Measurements from ENCODE around the gene IPO11.
"Not testable (repeated sequence)": the region's sequence is repeated elsewhere in the genome, so short reads cannot be mapped to it uniquely, and the experiment has no call there.

IPO11 gene

DNA sequence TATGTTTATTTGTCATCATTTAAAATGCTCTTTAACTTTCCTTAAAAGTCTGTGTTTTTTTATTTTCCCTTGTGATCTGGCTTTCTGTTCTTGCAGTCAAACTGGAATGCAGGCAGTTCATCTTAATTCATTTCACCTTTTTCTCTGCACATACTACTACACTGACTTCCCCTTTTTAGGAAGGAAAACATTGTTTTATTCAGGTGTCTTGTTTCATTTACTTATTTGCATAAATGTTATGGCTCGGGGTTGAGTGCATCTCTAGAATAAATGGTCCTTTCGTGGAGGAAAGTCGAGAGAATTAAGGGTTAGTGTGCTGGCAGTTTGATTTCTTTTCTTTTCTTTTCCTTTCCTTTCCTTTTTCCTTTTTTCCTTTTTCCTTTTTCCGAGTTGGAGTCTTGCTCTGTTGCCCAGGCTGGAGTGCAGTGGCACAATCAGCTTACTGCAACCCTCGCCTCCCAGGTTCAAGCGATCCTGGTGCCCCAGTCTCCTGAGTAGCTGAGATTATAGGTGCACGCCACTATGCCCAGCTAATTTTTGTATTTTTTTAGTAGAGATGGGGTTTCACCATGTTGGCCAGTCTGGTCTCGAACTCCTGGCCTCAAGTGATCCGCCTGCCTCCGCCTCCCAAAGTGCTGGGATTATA is 90.0 kb downstream of the IPO11 start:
- TF ChIP-seq, protein P1, sequence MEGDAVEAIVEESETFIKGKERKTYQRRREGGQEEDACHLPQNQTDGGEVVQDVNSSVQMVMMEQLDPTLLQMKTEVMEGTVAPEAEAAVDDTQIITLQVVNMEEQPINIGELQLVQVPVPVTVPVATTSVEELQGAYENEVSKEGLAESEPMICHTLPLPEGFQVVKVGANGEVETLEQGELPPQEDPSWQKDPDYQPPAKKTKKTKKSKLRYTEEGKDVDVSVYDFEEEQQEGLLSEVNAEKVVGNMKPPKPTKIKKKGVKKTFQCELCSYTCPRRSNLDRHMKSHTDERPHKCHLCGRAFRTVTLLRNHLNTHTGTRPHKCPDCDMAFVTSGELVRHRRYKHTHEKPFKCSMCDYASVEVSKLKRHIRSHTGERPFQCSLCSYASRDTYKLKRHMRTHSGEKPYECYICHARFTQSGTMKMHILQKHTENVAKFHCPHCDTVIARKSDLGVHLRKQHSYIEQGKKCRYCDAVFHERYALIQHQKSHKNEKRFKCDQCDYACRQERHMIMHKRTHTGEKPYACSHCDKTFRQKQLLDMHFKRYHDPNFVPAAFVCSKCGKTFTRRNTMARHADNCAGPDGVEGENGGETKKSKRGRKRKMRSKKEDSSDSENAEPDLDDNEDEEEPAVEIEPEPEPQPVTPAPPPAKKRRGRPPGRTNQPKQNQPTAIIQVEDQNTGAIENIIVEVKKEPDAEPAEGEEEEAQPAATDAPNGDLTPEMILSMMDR (IDR thresholded peaks at IDR 0.05), result no peak
- Histone ChIP-seq H3K4me3 (no peak overlapping the region), H3K27ac (no peak overlapping the region), H3K4me1 (no peaks in the 10 kb centered on the region), H3K36me3 (peaks cover 0 to 38% (median 12%) of the 10 kb centered on the region in 3 donors), H3K9me3 (no peaks in the 10 kb centered on the region), H3K27me3 (no peaks in the 10 kb centered on the region)
- intact Hi-C loops (cut with DNase I; ENCODE audit: low total_unique reads), result no loop called here
- no peak for DNase-seq

DNA sequence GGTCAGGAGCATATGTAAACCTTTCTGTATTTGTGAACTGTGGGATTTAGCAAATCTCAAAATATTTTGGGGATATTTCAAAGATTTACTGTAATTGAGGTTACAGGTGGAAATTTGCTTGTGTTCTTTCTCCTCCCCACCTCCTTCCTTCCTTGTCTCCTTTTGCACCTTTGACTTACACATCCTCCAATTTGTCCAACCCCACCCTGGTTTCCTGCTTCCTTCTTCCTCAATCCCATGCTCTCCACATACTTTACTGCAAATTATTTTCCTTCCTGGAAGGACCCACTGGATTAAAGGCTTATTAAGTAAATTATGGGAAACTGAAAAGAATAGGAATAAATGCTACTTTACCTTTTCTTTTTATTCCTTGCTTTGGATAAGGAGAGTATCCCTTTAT is 91.6 kb downstream of the IPO11 start:
- DNase-seq, result no peak
- TF ChIP-seq, protein P1 (IDR thresholded peaks at IDR 0.05), result no peak
- Histone ChIP-seq H3K4me3 (no peak overlapping the region), H3K9me3 (no peaks in the 10 kb centered on the region), H3K36me3 (peaks cover 0 to 29% (median 22%) of the 10 kb centered on the region in 3 donors), H3K27me3 (no peaks in the 10 kb centered on the region), H3K4me1 (no peaks in the 10 kb centered on the region), H3K27ac (no peak overlapping the region)
- intact Hi-C loops (cut with DNase I; ENCODE audit: low total_unique reads), result no loop called here

- intact Hi-C loops (cut with DNase I; ENCODE audit: low total_unique reads), result no loop called here
- TF ChIP-seq, protein P1 (IDR thresholded peaks at IDR 0.05), result no peak
- peaks cover 0 to 18% (median 15%) of the 10 kb centered on the region in 3 donors for H3K36me3 ChIP-seq
- no peaks in the 10 kb centered on the region for H3K27me3 ChIP-seq
- H3K4me1 ChIP-seq, result no peaks in the 10 kb centered on the region
- H3K4me3 ChIP-seq, result no peak overlapping the region
- no peak for DNase-seq
- no peak overlapping the region for H3K27ac ChIP-seq
- H3K9me3 ChIP-seq, result no peaks in the 10 kb centered on the region
Measured at GRCh38 chr5:62506659-62507460, 94.3 kb downstream of the IPO11 start.

- H3K9me3 ChIP-seq; H3K4me3 ChIP-seq; intact Hi-C loops (cut with DNase I; ENCODE audit: low total_unique reads); DNase-seq; H3K27me3 ChIP-seq; H3K4me1 ChIP-seq; H3K27ac ChIP-seq: not testable (repeated sequence)
- peaks cover 0 to 17% (median 15%) of the 10 kb centered on the region in 3 donors for H3K36me3 ChIP-seq
Measured at GRCh38 chr5:62508760-62509159, 96.2 kb downstream of the IPO11 start.

DNA sequence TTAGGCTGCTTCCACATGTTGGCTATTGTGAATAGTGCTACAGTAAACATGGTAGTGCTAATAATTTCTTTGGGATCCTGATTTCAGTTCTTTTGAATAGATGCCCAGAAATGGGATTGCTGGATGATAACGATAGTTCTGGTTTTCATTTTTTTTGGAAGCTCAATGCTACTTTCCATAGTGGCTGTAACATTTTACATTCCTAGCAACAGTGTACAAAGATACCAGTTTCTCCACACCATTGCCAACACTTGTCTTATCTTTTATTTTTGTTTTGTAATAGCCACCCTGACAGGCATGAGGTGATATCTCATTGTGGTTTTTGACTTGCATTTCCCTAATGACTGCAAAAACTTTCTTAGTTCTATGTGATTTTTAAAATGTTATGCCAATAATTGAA is 97.2 kb downstream of the IPO11 start:
- Histone ChIP-seq H3K4me1 (no peaks in the 10 kb centered on the region), H3K9me3 (no peaks in the 10 kb centered on the region), H3K27me3 (no peaks in the 10 kb centered on the region), H3K4me3 (no peak overlapping the region), H3K36me3 (peaks cover 0 to 17% (median 15%) of the 10 kb centered on the region in 3 donors), H3K27ac (no peak overlapping the region)
- DNase-seq, result no peak
- TF ChIP-seq, protein P1 (IDR thresholded peaks at IDR 0.05), result no peak
- intact Hi-C loops (cut with DNase I; ENCODE audit: low total_unique reads), result no loop called here

DNA sequence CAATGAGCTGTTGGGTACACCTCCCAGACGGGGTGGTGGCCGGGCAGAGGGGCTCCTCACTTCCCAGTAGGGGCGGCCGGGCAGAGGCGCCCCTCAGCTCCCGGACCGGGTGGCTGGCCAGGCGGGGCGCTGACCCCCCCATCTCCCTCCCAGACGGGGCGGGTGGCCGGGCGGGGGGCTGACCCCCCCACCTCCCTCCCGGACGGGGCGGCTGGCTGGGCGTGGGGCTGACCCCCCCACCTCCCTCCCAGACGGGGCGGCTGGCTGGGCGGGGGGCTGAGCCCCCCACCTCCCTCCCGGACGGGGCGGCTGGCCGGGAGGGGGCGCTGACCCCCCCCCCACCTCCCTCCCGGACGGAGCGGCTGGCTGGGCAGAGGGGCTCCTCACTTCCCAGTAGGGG is 100.5 kb downstream of the IPO11 start:
- peaks cover 0 to 23% (median 13%) of the 10 kb centered on the region in 3 donors for H3K36me3 ChIP-seq
- H3K4me3 ChIP-seq; H3K9me3 ChIP-seq; H3K27me3 ChIP-seq; H3K27ac ChIP-seq; intact Hi-C loops (cut with DNase I; ENCODE audit: low total_unique reads); DNase-seq; H3K4me1 ChIP-seq: not testable (repeated sequence)

All from tibial artery (tissue), 4 donors.